Effector memory CD4-positive, alpha-beta T cell (primary cell): ENCODE results near the gene PDE4A.

Source experiments
- DNase-seq, 3 donors: peaks; one replicate each; pipeline ENCODE4 v3.0.0-alpha.2; 2020
- H3K27ac ChIP-seq: 2 replicates; pipeline ENCODE4 v1.7.0; 2013; ENCODE audit warnings: mild to moderate bottlenecking, low read length, moderate library complexity; ENCODE audit not compliant: insufficient read depth, poor library complexity, severe bottlenecking
- H3K27me3 ChIP-seq: replicated peaks from 2 replicates; pipeline ENCODE4 v1.7.0; 2013; ENCODE audit warnings: mild to moderate bottlenecking, low read length; ENCODE audit not compliant: insufficient read depth, control insufficient read depth, poor library complexity, severe bottlenecking
- H3K36me3 ChIP-seq: 2 replicates; pipeline ENCODE4 v1.7.0; 2013; ENCODE audit warnings: mild to moderate bottlenecking, low read length, moderate library complexity; ENCODE audit not compliant: control insufficient read depth, insufficient read depth
- H3K4me1 ChIP-seq: 2 replicates; pipeline ENCODE4 v1.7.0; 2013; ENCODE audit warnings: low read length, mild to moderate bottlenecking; ENCODE audit not compliant: control insufficient read depth, insufficient read depth, poor library complexity, severe bottlenecking
- H3K4me3 ChIP-seq: 2 replicates; pipeline ENCODE4 v1.7.0; 2013; ENCODE audit warnings: low read length, low read depth, mild to moderate bottlenecking; ENCODE audit not compliant: insufficient read depth, poor library complexity, severe bottlenecking
- H3K9me3 ChIP-seq: 2 replicates; pipeline ENCODE4 v1.7.0; 2013; ENCODE audit warnings: mild to moderate bottlenecking, low read length, moderate library complexity; ENCODE audit not compliant: control insufficient read depth

The PDE4A gene

GRCh38 chr19:10505583-10506229 lies 85.4 kb downstream of the PDE4A start:
- DNase-seq = peak; percentile 55 to 65 (median 55)
- H3K27ac ChIP-seq = no peak overlapping the region
- peaks cover 21% of the 10 kb centered on the region for H3K4me1 ChIP-seq
- H3K4me3 ChIP-seq = no peak overlapping the region
- H3K9me3 ChIP-seq = no peaks in the 10 kb centered on the region
- peaks cover 5% of the 10 kb centered on the region for H3K27me3 ChIP-seq
- no peaks in the 10 kb centered on the region for H3K36me3 ChIP-seq

- DNase-seq = no peak
- peaks cover 10% of the 10 kb centered on the region for H3K27me3 ChIP-seq
- H3K9me3 ChIP-seq = no peaks in the 10 kb centered on the region
- no peaks in the 10 kb centered on the region for H3K36me3 ChIP-seq
- no peak overlapping the region for H3K27ac ChIP-seq
- H3K4me1 ChIP-seq = peaks cover 12% of the 10 kb centered on the region
- H3K4me3 ChIP-seq = no peak overlapping the region
Observed at GRCh38 chr19:10508036-10508435, 87.7 kb downstream of the PDE4A start.

GRCh38 chr19:10508707-10509106 lies 88.4 kb downstream of the PDE4A start:
- Histone ChIP-seq H3K4me3 (no peak overlapping the region), H3K4me1 (peaks cover 12% of the 10 kb centered on the region), H3K36me3 (no peaks in the 10 kb centered on the region), H3K9me3 (no peaks in the 10 kb centered on the region), H3K27ac (no peak overlapping the region), H3K27me3 (peaks cover 17% of the 10 kb centered on the region)
- DNase-seq = peak in 1 of 3 donors; percentile 31

- DNase-seq = peak in 1 of 3 donors; percentile 37
- Histone ChIP-seq H3K27me3 (peaks cover 32% of the 10 kb centered on the region), H3K27ac (no peak overlapping the region), H3K36me3 (no peaks in the 10 kb centered on the region), H3K4me1 (peaks cover 22% of the 10 kb centered on the region), H3K4me3 (no peak overlapping the region), H3K9me3 (no peaks in the 10 kb centered on the region)
Observed at GRCh38 chr19:10510301-10510802, 90.0 kb downstream of the PDE4A start.

- Histone ChIP-seq H3K27ac (no peak overlapping the region), H3K27me3 (peaks cover 50% of the 10 kb centered on the region), H3K4me1 (peaks cover 36% of the 10 kb centered on the region), H3K36me3 (no peaks in the 10 kb centered on the region), H3K4me3 (no peak overlapping the region), H3K9me3 (no peaks in the 10 kb centered on the region)
- DNase-seq = no peak
Observed at GRCh38 chr19:10513223-10513622, 92.9 kb downstream of the PDE4A start.

- Histone ChIP-seq H3K27me3 (peaks cover 55% of the 10 kb centered on the region), H3K9me3 (no peaks in the 10 kb centered on the region), H3K4me1 (peaks cover 37% of the 10 kb centered on the region), H3K36me3 (no peaks in the 10 kb centered on the region), H3K27ac (no peak overlapping the region), H3K4me3 (no peak overlapping the region)
- DNase-seq = no peak
Observed at GRCh38 chr19:10514211-10515145, 94.1 kb downstream of the PDE4A start.

- Histone ChIP-seq H3K4me3 (no peak overlapping the region), H3K27ac (no peak overlapping the region), H3K27me3 (peaks cover 55% of the 10 kb centered on the region), H3K4me1 (peaks cover 31% of the 10 kb centered on the region), H3K9me3 (no peaks in the 10 kb centered on the region), H3K36me3 (no peaks in the 10 kb centered on the region)
- DNase-seq = peak in 1 of 3 donors; percentile 40
Observed at GRCh38 chr19:10516064-10516385, 95.7 kb downstream of the PDE4A start.

DNA sequence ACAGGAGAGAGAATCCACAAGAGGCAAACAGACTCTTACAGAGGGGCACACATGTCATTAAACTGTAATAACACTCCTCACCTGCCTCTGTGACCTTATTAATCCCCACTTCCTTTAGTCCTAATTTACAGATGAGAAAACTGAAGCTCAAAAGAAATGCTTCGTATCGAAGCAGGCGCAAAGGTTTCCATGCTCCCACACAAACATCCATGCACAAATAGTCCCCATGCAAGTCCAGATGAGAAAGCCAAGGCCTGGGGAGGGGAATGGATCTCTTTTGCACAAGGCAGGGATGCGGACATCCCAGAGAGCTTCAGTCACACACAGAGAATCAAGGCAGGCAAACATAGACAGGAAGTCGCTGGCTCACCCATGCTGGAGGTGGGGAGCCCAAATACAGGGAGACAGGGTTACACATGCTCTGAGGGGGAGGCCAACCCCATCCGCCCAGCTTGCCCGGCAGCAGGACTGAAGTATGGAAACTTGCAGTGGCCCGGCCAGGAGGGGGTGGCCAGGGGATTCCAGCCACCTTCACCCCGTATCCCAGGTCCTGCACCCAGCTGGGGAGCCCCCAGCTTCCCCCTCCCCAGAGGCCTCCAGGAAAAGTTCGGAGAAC lies 96.4 kb downstream of the PDE4A start:
- Histone ChIP-seq H3K4me1 (peaks cover 31% of the 10 kb centered on the region), H3K27me3 (peaks cover 55% of the 10 kb centered on the region), H3K27ac (no peak overlapping the region)

DNA sequence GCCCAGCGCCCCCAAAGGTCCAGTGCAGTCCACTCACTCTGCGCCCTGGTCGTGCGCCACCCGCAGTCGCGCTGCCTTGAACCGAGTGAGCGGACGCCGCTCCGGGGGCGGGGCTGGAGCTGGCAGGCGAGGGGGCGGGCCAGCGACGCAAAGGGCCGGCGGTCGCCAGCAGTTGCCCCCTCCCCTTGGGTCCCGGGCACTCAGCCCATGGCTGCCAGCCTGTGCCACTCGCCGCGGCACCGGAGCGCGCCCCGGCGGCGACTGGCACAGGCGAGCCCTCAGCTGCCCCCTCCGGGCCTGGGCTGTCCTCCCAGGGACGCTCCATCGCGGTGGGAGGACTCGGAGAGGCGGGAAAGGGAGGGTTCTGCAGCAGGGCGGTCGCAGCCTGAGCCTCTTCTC lies 97.0 kb downstream of the PDE4A start, which contains the start of gene S1PR5:
TSS of gene S1PR5 (minus strand) at position 87 of the 399 bp plus-strand sequence. CDS start 2,436 bp downstream, outside the sequence.
- peaks cover 31% of the 10 kb centered on the region for H3K4me1 ChIP-seq
- H3K27ac ChIP-seq = no peak within 1 kb of the TSS
- H3K9me3 ChIP-seq = no peaks in the 10 kb centered on the region
- no peak for DNase-seq
- H3K4me3 ChIP-seq = peak within 1 kb of the TSS; percentile 33
- peaks cover 55% of the 10 kb centered on the region for H3K27me3 ChIP-seq
- H3K36me3 ChIP-seq = no peaks in the 10 kb centered on the region

More for the DNA sequence above, 96.4 kb downstream of the PDE4A start:
- no peak for DNase-seq
- H3K9me3 ChIP-seq = no peaks in the 10 kb centered on the region
- H3K4me3 ChIP-seq = peak overlapping the region; percentile 33
- no peaks in the 10 kb centered on the region for H3K36me3 ChIP-seq
